ENCODE results near the gene LRRC8D.

The LRRC8D gene

DNA sequence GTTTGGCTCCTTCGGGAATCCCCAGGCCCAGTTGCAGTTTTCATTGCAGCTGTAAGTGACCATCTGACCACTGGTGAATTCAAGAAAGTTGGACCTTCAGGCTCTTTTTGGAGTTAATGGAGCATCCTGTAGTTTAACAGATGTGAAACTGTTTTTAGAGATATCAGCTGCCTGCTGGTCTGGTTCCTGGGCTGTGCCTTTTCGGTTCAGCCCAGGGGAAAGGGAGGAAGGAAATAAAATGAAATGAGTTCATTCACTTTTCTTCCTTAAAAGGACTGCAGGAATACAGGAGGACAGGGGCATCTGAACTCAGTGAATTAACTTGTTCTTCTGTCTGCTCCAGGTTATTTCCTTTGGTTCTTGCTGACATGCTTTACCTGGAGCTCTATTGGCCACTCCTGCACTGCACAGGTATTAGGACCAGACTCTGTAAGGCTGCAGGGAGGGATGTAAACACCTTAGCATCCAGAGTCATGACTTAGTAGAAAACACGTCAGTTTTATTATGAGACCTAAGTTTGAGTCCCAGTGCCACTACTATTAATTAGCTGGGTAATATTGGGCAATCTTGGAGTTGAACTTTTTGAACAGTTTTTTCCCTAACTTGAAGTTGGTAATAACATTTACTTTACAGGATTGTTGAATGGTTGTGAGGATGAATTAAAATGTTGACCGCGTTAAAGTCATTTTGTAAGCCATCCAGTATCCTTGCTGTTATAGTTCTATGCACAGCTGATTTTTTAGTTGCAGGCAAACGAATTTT, 83.6 kb downstream of the LRRC8D start:
- Histone ChIP-seq H3K9me3 (ENCODE audit: control insufficient read depth, insufficient read depth, low read length) (no peaks in the 10 kb centered on the region), H3K36me3 (ENCODE audit: control insufficient read depth, insufficient read depth, low read length) (no peaks in the 10 kb centered on the region), H3K4me3 (ENCODE audit: low read depth, low read length) (no peak overlapping the region), H3K9ac (ENCODE audit: low read depth, low read length) (no peak overlapping the region), H3K4me1 (ENCODE audit: control insufficient read depth, insufficient read depth, low read length) (peaks cover 24% of the 10 kb centered on the region), H3K27me3 (ENCODE audit: control insufficient read depth, insufficient read depth, low read length) (no peaks in the 10 kb centered on the region)

GRCh38 chr1:89905395-89906058, 84.7 kb downstream of the LRRC8D start:
- Histone ChIP-seq H3K9ac (ENCODE audit: low read depth, low read length) (peak overlapping the region; percentile 26), H3K4me3 (ENCODE audit: low read depth, low read length) (no peak overlapping the region), H3K36me3 (ENCODE audit: control insufficient read depth, insufficient read depth, low read length) (no peaks in the 10 kb centered on the region), H3K4me1 (ENCODE audit: control insufficient read depth, insufficient read depth, low read length) (peaks cover 29% of the 10 kb centered on the region), H3K9me3 (ENCODE audit: control insufficient read depth, insufficient read depth, low read length) (no peaks in the 10 kb centered on the region), H3K27me3 (ENCODE audit: control insufficient read depth, insufficient read depth, low read length) (no peaks in the 10 kb centered on the region)

GRCh38 chr1:89906088-89906487, 85.3 kb downstream of the LRRC8D start:
- H3K27me3 ChIP-seq (ENCODE audit: control insufficient read depth, insufficient read depth, low read length): no peaks in the 10 kb centered on the region
- H3K4me3 ChIP-seq (ENCODE audit: low read depth, low read length): no peak overlapping the region
- no peaks in the 10 kb centered on the region for H3K9me3 ChIP-seq (ENCODE audit: control insufficient read depth, insufficient read depth, low read length)
- H3K9ac ChIP-seq (ENCODE audit: low read depth, low read length): no peak overlapping the region
- H3K36me3 ChIP-seq (ENCODE audit: control insufficient read depth, insufficient read depth, low read length): no peaks in the 10 kb centered on the region
- H3K4me1 ChIP-seq (ENCODE audit: control insufficient read depth, insufficient read depth, low read length): peaks cover 32% of the 10 kb centered on the region

DNA sequence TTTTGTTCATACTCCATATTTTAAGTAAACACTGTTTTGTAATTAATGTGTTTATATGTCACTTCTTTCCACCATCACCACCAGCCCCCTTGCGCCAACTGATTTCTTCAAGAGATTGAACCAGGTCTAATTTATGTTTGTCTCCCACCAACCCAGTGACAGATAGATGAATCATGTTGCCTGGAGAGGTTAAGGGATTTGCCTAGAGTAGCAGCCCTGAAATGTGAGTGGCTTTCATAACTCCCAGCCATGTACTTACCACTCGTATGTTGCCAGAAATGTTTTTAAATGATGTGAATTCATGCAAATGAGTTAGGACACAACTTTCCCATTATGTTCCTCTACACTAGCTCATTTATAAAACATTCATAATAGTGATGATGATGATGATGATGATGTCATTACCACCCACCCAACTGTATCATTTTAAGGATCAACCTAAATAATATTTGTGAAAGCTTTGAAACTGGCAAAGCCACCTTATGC, 86.9 kb downstream of the LRRC8D start:
- no peak overlapping the region for H3K4me3 ChIP-seq (ENCODE audit: low read depth, low read length)
- H3K27me3 ChIP-seq (ENCODE audit: control insufficient read depth, insufficient read depth, low read length): no peaks in the 10 kb centered on the region
- H3K4me1 ChIP-seq (ENCODE audit: control insufficient read depth, insufficient read depth, low read length): peaks cover 49% of the 10 kb centered on the region
- no peaks in the 10 kb centered on the region for H3K9me3 ChIP-seq (ENCODE audit: control insufficient read depth, insufficient read depth, low read length)
- no peak overlapping the region for H3K9ac ChIP-seq (ENCODE audit: low read depth, low read length)
- no peaks in the 10 kb centered on the region for H3K36me3 ChIP-seq (ENCODE audit: control insufficient read depth, insufficient read depth, low read length)

DNA sequence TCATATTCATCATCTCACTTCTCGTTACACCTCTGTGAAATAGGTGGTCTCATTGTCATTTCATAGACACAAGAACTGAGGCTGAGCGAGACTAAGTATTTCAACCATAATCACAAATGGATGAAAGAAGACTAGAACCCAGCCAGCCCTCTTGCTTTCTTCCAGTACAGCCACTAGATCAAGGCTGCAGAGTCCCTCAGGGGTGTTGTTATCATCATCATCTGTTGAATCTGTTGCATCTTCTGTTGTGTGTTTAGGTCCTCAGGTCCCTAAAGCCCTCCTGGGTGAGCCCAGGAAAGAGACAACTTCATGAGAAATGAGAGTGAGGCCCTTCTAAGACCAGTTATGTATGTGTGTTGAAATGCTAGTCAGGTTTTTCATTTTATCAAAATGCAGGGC, 87.4 kb downstream of the LRRC8D start:
- Histone ChIP-seq H3K36me3 (ENCODE audit: control insufficient read depth, insufficient read depth, low read length) (no peaks in the 10 kb centered on the region), H3K4me3 (ENCODE audit: low read depth, low read length) (no peak overlapping the region), H3K4me1 (ENCODE audit: control insufficient read depth, insufficient read depth, low read length) (peaks cover 54% of the 10 kb centered on the region), H3K9me3 (ENCODE audit: control insufficient read depth, insufficient read depth, low read length) (no peaks in the 10 kb centered on the region), H3K27me3 (ENCODE audit: control insufficient read depth, insufficient read depth, low read length) (no peaks in the 10 kb centered on the region), H3K9ac (ENCODE audit: low read depth, low read length) (no peak overlapping the region)

DNA sequence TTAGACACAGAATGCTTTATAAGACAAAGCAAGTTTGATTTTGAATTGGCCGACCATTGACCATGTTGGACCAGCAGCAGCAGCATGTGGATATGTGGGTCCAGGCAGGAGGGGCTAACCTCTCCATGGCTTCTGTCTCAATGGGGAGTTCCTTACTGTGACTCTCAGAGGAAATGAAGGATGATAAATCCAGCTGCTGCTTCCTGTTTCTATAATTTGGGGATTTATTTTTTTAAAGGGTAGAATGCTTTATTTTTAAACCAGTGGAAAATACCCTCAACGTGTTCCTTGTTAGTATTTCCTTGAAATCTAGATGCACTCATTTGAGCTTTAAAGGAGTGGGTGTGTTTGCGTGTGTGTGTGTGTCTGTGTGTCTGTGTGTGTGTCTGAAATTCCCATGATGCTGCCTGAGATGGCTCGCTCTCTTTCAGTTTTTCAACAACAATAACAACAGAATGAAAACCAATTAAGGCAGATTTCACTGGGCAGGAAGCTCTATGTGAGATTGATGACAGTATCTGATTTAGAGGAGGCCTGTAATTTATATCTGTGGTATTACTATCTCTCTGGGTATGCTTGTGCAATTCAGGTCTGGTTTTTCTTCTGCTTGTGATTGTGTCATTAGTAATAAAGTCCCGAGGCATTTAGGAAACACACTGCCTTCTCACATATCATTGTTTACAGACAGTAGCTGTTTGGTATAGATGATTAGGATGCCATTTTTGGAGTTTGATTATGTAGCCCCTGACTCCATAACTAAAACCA, 88.0 kb downstream of the LRRC8D start:
- H3K27me3 ChIP-seq (ENCODE audit: control insufficient read depth, insufficient read depth, low read length): no peaks in the 10 kb centered on the region
- H3K9me3 ChIP-seq (ENCODE audit: control insufficient read depth, insufficient read depth, low read length): no peaks in the 10 kb centered on the region
- H3K4me3 ChIP-seq (ENCODE audit: low read depth, low read length): no peak overlapping the region
- no peaks in the 10 kb centered on the region for H3K36me3 ChIP-seq (ENCODE audit: control insufficient read depth, insufficient read depth, low read length)
- H3K9ac ChIP-seq (ENCODE audit: low read depth, low read length): no peak overlapping the region
- peaks cover 51% of the 10 kb centered on the region for H3K4me1 ChIP-seq (ENCODE audit: control insufficient read depth, insufficient read depth, low read length)

DNA sequence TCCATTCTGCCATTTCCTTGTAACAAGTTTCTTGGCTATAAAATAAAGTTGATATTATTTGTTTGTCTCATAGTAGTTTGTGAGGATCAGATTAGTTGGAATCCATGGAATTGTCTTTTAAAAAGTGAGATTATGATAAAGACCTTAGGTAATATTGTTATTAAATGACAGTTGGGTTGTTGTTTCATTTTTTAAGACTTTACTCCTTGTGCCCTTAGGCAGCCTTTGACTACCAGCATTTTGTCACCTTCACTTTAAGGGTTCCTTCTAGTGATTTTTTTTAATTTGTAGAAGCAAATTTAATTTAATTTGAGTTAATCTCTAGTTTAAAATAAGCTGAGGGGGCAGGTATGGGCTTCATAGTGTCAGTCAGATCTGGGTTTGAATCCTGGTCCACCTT, 89.4 kb downstream of the LRRC8D start:
- Histone ChIP-seq H3K27me3 (ENCODE audit: control insufficient read depth, insufficient read depth, low read length) (no peaks in the 10 kb centered on the region), H3K9ac (ENCODE audit: low read depth, low read length) (no peak overlapping the region), H3K4me3 (ENCODE audit: low read depth, low read length) (no peak overlapping the region), H3K36me3 (ENCODE audit: control insufficient read depth, insufficient read depth, low read length) (no peaks in the 10 kb centered on the region), H3K4me1 (ENCODE audit: control insufficient read depth, insufficient read depth, low read length) (peaks cover 48% of the 10 kb centered on the region), H3K9me3 (ENCODE audit: control insufficient read depth, insufficient read depth, low read length) (no peaks in the 10 kb centered on the region)

DNA sequence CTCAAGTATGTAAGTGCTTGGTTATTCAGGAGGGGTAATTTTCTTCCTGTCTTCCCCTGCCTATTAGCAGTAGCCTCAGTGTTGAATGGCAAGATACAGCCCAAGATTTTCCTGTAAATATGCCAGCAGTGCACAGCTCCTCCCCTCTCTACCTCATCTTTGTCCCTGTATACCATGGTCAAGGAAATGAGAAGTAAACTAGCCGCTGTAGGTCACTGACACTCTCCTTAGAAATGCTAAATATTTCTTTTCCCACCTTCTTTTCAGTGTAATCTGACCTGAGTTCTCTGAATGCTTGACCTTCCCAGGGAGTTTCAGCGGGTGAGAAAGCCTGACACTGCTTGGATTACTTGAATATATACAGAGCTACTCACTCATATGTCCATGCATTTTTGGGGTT, 89.9 kb downstream of the LRRC8D start:
- peaks cover 43% of the 10 kb centered on the region for H3K4me1 ChIP-seq (ENCODE audit: control insufficient read depth, insufficient read depth, low read length)
- no peak overlapping the region for H3K9ac ChIP-seq (ENCODE audit: low read depth, low read length)
- no peak overlapping the region for H3K4me3 ChIP-seq (ENCODE audit: low read depth, low read length)
- H3K27me3 ChIP-seq (ENCODE audit: control insufficient read depth, insufficient read depth, low read length): no peaks in the 10 kb centered on the region
- no peaks in the 10 kb centered on the region for H3K9me3 ChIP-seq (ENCODE audit: control insufficient read depth, insufficient read depth, low read length)
- H3K36me3 ChIP-seq (ENCODE audit: control insufficient read depth, insufficient read depth, low read length): no peaks in the 10 kb centered on the region

DNA sequence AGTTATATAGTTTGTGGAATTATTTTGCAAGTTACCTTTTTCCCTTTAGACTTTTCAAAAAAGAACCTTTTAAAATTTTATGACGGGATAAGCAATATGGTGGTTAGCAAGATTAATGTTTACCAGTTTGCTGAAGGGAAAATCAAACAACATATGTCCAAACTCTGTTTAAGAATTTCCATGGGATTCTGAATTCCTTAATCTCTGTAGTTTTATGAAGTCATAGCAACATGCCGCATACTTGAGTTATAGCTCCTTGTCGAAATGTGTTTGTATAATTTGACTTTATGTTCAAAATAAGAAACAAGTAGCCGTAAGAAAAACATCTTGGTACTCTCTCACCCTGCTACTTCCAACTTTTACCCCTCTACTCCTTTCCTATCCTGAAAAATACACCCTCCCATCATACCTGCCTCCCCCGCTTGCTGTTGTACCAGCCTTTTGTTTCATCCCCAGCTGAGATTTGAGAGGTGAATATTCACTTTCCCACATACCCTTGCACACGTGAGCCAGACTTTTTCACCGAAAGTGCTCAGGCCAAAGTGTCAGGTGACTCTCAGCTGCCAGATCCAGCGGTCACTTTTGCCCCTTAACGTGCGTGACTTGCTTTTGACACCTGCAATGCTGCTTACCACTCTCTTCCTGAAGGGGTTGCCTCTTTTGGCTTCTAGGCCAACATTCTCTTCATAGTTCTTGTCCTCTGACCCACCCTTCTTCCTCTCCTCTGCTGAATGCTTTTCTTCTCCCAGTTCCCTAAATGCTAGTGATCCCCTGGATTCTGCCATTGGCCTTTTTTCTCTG, 90.6 kb downstream of the LRRC8D start:
- peaks cover 37% of the 10 kb centered on the region for H3K4me1 ChIP-seq (ENCODE audit: control insufficient read depth, insufficient read depth, low read length)
- H3K4me3 ChIP-seq (ENCODE audit: low read depth, low read length): no peak overlapping the region
- H3K9me3 ChIP-seq (ENCODE audit: control insufficient read depth, insufficient read depth, low read length): no peaks in the 10 kb centered on the region
- H3K27me3 ChIP-seq (ENCODE audit: control insufficient read depth, insufficient read depth, low read length): no peaks in the 10 kb centered on the region
- H3K9ac ChIP-seq (ENCODE audit: low read depth, low read length): no peak overlapping the region
- H3K36me3 ChIP-seq (ENCODE audit: control insufficient read depth, insufficient read depth, low read length): no peaks in the 10 kb centered on the region

- peaks cover 32% of the 10 kb centered on the region for H3K4me1 ChIP-seq (ENCODE audit: control insufficient read depth, insufficient read depth, low read length)
- H3K27me3 ChIP-seq (ENCODE audit: control insufficient read depth, insufficient read depth, low read length): no peaks in the 10 kb centered on the region
- H3K36me3 ChIP-seq (ENCODE audit: control insufficient read depth, insufficient read depth, low read length): no peaks in the 10 kb centered on the region
- no peaks in the 10 kb centered on the region for H3K9me3 ChIP-seq (ENCODE audit: control insufficient read depth, insufficient read depth, low read length)
- H3K4me3 ChIP-seq (ENCODE audit: low read depth, low read length): no peak overlapping the region
- no peak overlapping the region for H3K9ac ChIP-seq (ENCODE audit: low read depth, low read length)
Measured at GRCh38 chr1:89912073-89912472, 91.2 kb downstream of the LRRC8D start.

DNA sequence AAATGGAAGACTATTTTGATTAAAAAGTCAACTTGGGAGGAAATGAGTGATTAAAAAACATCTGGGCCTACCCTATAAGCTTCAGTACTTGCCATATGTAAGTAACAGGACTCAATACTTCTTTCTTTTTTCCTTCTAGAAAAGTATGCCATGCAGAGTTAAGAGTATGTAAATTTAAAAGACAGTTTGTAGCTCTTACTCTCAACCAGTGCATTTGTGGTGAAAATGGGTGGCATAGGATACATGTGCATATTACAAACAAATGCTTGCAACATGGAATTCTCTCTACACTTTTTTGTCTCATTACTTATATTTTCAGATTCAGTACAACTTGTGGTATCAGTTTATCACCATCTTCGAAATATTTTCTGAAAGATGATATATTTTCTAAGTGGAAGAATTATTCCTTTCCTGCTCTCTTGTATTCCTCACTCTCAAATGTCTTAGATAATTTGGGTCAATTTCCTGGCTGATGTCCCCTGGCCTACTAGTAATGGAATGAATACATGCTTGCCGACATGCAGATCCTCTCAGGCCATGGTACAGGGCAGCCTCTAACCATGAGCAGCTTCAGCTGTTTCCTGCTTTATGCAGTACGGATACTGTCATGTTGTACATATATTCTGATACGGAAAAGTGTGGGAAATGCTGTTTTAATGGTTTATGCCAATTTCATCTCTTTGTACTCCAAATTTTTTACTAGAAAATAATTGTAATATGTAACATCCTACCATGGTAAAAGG, 92.7 kb downstream of the LRRC8D start:
- Histone ChIP-seq H3K4me1 (ENCODE audit: control insufficient read depth, insufficient read depth, low read length) (peaks cover 39% of the 10 kb centered on the region), H3K27me3 (ENCODE audit: control insufficient read depth, insufficient read depth, low read length) (no peaks in the 10 kb centered on the region), H3K36me3 (ENCODE audit: control insufficient read depth, insufficient read depth, low read length) (no peaks in the 10 kb centered on the region)

More for the DNA sequence above, 92.7 kb downstream of the LRRC8D start:
- H3K4me3 ChIP-seq (ENCODE audit: low read depth, low read length): no peak overlapping the region
- H3K9me3 ChIP-seq (ENCODE audit: control insufficient read depth, insufficient read depth, low read length): no peaks in the 10 kb centered on the region
- H3K9ac ChIP-seq (ENCODE audit: low read depth, low read length): no peak overlapping the region
